Jurkat, Clone E6-1 (cell line): ENCODE data around the gene EEIG1.

Experiments used
- DNase-seq: peaks from one replicate; pipeline ENCODE4 v3.0.0-alpha.2; 2011; ENCODE audit warnings: low read depth, low spot score
- H3K4me3 ChIP-seq: 2 replicates; pipeline ENCODE4 v1.5.1; 2011; ENCODE audit warnings: mild to moderate bottlenecking, low read length, control low read depth, moderate library complexity

Gene EEIG1

DNA sequence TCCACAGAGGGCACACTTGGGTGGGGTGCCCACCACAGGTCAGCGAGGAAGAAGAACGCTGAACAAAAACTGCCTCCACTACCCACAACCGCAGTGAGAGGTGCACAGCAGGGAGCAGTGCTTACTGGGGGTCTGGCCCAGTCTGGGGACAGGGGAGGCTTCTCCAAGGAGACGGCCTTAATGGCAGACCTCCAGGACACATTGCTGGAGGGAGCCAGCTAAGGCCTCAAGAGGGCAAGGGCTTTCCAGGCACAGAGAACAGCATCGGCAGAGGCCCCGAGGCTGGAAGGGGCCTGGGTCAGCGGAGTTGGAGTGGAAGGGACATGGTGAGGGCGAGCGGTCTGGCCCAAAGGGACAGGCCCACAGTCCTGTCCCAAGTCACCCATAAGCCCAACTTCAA, 34.8 kb downstream of the EEIG1 start:
- no peak overlapping the region for H3K4me3 ChIP-seq
- DNase-seq = no peak

GRCh38 chr9:127945338-127945737, 35.5 kb downstream of the EEIG1 start:
- no peak overlapping the region for H3K4me3 ChIP-seq

GRCh38 chr9:127944586-127945218, 36.1 kb downstream of the EEIG1 start:
- no peak overlapping the region for H3K4me3 ChIP-seq
- DNase-seq = no peak

More at GRCh38 chr9:127945338-127945737, 35.5 kb downstream of the EEIG1 start:
- DNase-seq = no peak

- DNase-seq = peak; percentile 61
- no peak overlapping the region for H3K4me3 ChIP-seq
Observed at GRCh38 chr9:127943731-127944144, 37.1 kb downstream of the EEIG1 start.

- DNase-seq = no peak
- no peak overlapping the region for H3K4me3 ChIP-seq
Observed at GRCh38 chr9:127943011-127943662, 37.7 kb downstream of the EEIG1 start.

DNA sequence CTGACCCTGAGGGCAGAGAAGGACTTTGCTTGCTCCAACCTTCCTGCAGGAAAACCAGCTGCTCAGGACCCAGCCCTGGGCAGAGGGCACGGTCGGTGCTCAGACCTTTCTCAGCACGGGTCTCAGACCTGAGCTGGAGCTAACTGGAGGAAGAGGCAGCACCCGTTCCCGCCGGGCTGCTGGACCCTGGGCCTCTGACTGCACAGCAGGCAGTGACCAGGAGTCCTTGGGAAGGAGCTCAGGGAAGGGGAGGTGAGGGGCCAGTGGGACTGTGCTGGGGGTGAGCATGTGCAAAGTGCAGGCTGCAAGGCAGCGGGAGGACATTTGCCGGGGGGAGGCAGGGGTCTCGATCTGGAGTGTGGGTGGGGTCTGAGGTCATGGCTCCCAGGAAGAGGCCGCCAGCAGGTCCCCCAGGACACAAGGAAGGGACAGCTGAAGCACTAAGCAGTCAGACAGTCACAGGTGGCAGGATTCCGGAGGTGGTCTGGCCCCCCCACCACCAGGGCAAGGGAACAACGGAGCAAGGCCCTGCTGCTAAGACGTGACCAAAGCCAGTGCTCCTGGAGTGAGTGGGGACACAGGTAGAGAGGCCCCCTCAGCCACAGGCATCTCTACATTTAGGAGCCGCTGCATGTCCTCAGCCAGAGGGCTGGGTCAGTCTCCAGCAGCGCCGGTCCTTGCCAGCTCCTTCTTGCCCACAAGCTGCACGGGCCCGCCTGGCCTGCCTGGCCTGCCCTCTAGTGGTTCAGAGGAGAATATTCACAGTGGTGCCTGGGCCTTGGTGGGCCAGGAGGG, 38.4 kb downstream of the EEIG1 start:
- no peak for DNase-seq
- no peak overlapping the region for H3K4me3 ChIP-seq

DNA sequence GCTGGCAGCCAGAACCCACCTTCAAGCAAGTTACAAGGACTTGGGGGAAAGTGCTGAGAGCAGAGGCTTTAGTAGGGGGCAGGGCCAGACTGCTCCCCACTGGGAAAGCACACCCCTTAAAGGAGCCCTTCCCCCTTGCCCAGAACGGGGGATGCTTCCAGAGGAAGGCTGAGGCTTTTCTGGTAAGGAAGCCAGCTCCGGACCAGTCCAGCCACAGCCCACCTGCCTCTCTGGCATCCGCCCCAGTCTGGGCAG, 38.9 kb downstream of the EEIG1 start:
- no peak overlapping the region for H3K4me3 ChIP-seq
- no peak for DNase-seq

- no peak overlapping the region for H3K4me3 ChIP-seq
- DNase-seq = no peak
Observed at GRCh38 chr9:127941062-127941960, 39.5 kb downstream of the EEIG1 start.

DNA sequence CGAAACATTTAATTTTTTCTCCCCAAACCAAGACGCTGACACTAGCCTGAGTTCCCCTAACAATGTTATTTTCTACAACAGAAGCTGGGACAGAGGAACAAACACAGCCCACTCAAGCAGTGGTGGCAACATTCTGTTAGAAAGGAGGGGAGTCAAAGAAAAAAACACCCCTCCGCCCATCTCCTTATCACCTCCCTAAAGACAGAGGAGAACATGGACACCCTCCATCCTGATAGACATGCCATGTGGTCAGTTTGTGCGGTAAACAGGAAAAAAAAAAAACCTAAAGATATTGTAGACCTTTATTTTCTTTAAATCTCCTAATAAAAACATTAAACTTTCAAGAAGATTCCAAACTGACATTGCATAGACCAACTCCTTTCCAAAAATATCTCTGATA, 40.2 kb downstream of the EEIG1 start:
- DNase-seq = no peak
- no peak overlapping the region for H3K4me3 ChIP-seq

DNA sequence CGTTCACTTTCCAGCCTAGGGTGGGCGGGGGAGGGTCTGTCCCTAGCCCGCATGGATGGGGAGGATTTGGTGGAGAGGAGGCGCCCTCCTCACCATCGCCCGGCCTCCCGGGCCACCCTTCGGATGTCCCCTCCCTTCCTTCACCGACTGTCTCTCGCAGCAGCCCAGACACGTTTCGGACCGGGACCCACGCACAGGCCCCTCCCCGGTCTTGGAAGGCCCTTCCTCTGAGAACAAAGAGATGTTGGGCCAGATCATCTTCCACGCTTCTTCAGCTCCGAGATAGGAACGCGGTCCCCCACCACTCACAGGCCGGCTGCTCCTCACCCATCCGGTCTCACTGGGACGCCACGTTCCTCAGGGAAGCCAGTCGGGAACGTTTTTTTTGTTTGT, 42.5 kb downstream of the EEIG1 start:
- DNase-seq = no peak
- no peak overlapping the region; the same call in 1 of the 2 replicates for H3K4me3 ChIP-seq

- peak within 1 kb of the TSS; percentile 97 for H3K4me3 ChIP-seq
- peak; percentile 89 for DNase-seq
Observed at GRCh38 chr9:127937388-127938297, 43.1 kb downstream of the EEIG1 start, which contains the start of gene DPM2. Gene DPM2 (minus strand): TSS chr9:127937854. CDS start chr9:127937820, 34 bp downstream.

DNA sequence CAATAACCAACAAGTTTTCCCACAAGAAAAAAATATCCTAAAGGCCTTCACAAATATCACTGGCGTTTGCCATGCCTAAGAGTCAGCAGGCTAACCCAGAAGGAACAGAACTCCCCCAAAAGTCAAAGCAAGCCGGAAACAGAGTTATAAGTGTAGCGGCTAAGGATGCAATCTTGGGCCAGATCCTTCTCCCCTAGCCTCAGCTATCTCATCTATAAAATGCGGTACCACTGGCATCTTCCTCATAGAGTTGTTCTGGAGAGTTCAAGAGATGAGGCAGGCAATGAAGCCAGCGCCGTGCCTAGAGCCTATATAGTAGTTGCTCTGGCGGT, 43.8 kb downstream of the EEIG1 start:
- DNase-seq = no peak
- H3K4me3 ChIP-seq = peak overlapping the region; percentile 97

DNA sequence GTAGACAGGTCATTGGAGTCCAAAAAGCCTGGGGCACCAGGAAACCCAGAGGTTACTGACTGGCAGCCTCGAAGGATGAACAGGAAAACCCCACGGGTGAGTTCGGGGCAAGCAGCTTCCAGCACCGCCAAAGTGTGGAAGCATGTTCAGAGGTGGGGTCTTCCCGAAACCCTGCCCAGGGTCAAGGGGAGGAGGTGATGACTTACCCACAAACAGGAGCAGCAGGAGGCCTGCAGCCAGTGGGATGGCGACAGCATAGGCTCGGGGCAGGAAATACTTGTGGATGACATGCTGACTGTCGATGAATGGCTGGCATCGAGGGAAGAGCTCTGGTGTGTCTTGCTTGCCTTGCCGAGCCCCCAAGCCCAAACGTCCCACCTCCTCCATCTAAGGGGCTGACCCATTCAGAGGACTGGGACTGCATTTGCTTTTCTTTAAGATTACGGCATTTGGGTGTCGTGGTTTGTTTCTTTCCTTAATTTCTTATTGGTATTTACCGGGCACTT, 44.4 kb downstream of the EEIG1 start:
- H3K4me3 ChIP-seq = peak overlapping the region; percentile 97

GRCh38 chr9:127935765-127936221, 45.0 kb downstream of the EEIG1 start:
- no peak for DNase-seq
- H3K4me3 ChIP-seq = no peak overlapping the region

More for the DNA sequence above, 44.4 kb downstream of the EEIG1 start:
- no peak for DNase-seq

GRCh38 chr9:127934986-127935385, 45.8 kb downstream of the EEIG1 start:
- H3K4me3 ChIP-seq = no peak overlapping the region
- no peak for DNase-seq

DNA sequence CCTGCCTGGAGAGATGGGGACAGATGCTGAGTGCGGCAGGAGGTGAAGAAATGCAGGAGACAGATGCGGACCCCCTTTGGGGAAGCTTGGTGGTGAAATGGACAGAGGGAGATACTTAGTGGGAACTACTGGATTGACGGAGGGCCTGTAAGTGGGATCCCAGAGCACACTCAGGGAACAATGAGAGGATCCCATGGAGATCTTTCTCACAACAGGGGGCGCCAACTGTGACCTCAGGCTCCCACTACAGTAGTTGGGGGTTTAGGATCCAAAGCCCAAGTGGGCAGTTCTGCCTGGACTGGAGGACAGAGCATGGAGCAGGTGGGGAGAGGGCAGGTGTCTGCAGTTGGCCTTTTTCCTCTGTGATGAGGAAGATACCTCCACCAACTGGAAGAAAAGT, 46.5 kb downstream of the EEIG1 start:
- no peak for DNase-seq
- no peak overlapping the region for H3K4me3 ChIP-seq

- no peak for DNase-seq
- no peak overlapping the region for H3K4me3 ChIP-seq
Observed at GRCh38 chr9:127931092-127931881, 49.5 kb downstream of the EEIG1 start.
